ENCODE measurements around the gene CHCHD1. TPM values are rescaled to one million over a fixed set of nuclear protein-coding genes. Genes with fewer than 3 reads are reported as not detected.
"Not testable (repeated sequence)": the region's sequence is repeated elsewhere in the genome, so short reads cannot be mapped to it uniquely, and the experiment has no call there.

CHCHD1 gene
- total RNA-seq, 1 donor from 2014 or later = 25.3 TPM

DNA sequence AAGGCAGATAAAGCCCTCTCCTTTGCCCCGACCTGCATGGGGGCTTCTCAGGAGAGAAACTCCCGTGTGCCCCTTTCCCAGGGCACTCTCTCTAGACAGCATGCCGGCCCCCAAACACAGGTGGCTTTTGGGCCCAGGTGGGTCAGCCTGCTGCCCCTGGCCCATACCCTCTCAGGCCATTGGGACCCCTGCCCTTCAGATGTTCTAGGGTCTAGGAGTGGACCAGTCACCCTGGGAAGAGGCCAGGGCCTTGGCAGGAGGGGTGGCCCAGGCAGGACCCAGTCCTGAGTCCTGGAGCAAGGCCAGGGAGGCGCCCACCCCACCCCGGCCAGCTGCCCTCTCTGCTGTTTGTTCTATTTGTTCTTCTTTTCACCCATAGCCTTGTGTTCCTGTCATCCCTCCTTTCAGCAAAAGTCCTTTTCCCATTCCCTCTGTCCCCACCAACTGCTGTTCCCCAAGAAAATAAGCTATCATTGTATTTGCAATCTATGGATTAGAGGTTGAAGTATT is 47.0 kb upstream of the CHCHD1 start:
- H3K79me2 ChIP-seq (ENCODE audit: insufficient read depth, low read length) = peaks cover 44% of the 10 kb centered on the region
- H3K9me3 Mint-ChIP-seq (ENCODE audit: unreplicated experiment) = no peaks in the 10 kb centered on the region
- H3K9me3 ChIP-seq (ENCODE audit: insufficient read depth, low read depth, low read length) = no peaks in the 10 kb centered on the region
- no peak overlapping the region for H3K4me3 Mint-ChIP-seq (ENCODE audit: unreplicated experiment)
- peaks cover 2% of the 10 kb centered on the region for H3K4me1 Mint-ChIP-seq (ENCODE audit: low read depth, unreplicated experiment)
- no peak overlapping the region for H3K27ac Mint-ChIP-seq (ENCODE audit: unreplicated experiment)
- no peak for FAIRE-seq
- DNase-seq (ENCODE audit: low read depth) = no peak
- no peak overlapping the region for H3K4me3 ChIP-seq (ENCODE audit: insufficient read depth, low read depth, low read length)
- no peak overlapping the region for H3K4me2 ChIP-seq (ENCODE audit: low read length)
- H3K36me3 ChIP-seq (ENCODE audit: insufficient read depth, low read length) = no peaks in the 10 kb centered on the region
- H3K4me1 ChIP-seq (ENCODE audit: insufficient read depth, low read length) = peaks cover 3% of the 10 kb centered on the region
- H3K27ac ChIP-seq (ENCODE audit: low read depth, low read length) = no peak overlapping the region
- H3K9ac ChIP-seq (ENCODE audit: low read length) = no peak overlapping the region
- no peaks in the 10 kb centered on the region for H3K27me3 Mint-ChIP-seq (ENCODE audit: low read depth, unreplicated experiment)
- no peaks in the 10 kb centered on the region for H3K36me3 Mint-ChIP-seq (ENCODE audit: low read depth, unreplicated experiment)
- no peak for TF ChIP-seq EZH2 (IDR thresholded peaks at IDR 0.05; ENCODE audit: insufficient read depth, low read length)
- TF ChIP-seq, protein P1, sequence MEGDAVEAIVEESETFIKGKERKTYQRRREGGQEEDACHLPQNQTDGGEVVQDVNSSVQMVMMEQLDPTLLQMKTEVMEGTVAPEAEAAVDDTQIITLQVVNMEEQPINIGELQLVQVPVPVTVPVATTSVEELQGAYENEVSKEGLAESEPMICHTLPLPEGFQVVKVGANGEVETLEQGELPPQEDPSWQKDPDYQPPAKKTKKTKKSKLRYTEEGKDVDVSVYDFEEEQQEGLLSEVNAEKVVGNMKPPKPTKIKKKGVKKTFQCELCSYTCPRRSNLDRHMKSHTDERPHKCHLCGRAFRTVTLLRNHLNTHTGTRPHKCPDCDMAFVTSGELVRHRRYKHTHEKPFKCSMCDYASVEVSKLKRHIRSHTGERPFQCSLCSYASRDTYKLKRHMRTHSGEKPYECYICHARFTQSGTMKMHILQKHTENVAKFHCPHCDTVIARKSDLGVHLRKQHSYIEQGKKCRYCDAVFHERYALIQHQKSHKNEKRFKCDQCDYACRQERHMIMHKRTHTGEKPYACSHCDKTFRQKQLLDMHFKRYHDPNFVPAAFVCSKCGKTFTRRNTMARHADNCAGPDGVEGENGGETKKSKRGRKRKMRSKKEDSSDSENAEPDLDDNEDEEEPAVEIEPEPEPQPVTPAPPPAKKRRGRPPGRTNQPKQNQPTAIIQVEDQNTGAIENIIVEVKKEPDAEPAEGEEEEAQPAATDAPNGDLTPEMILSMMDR (IDR thresholded peaks at IDR 0.05; ENCODE audit: insufficient read depth, low read depth, low read length) = no peak
- no peak overlapping the region for H2AFZ ChIP-seq (ENCODE audit: low read depth, low read length)
- peaks cover 4% of the 10 kb centered on the region for H4K20me1 ChIP-seq (ENCODE audit: insufficient read depth, low read length)
- H3K27me3 ChIP-seq (ENCODE audit: insufficient read depth, low read length) = no peaks in the 10 kb centered on the region

DNA sequence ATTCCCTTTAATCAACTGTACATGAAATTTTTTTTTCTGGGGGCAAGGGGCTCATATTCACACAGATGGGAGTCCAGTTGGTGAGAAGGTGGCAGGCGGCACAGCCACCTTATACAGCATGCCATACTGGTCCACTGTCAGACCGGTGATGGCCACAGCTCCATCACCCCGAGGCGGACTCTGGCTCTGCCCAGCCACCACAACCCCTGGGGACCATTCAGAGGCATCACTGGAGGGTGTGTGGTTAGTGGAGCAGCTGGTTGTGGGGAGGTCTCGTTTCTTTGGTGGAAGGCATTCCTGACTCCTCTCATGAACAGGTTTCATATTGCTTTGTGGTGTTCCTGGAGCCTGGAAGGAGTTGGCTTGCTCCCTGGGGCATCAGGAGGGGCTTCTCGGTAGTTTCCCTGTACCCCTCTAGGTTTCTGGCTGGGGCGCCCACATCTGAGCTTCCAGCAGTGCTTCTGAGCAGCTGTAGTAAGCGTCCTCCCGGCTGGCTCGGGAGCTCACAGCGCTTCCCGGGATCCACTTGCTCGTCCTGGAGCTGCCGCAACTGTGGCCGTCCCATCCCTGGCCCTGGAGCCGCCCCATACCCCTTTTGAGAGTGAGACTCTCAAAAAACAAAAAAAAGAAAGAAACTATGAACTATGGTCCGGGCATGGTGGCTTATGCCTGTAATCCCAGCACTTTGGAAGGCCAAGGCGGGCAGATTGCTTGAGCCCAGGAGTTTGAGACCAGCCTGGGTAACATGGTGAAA is 41.2 kb upstream of the CHCHD1 start:
- not testable (repeated sequence) for FAIRE-seq; DNase-seq (ENCODE audit: low read depth); H3K4me3 Mint-ChIP-seq (ENCODE audit: unreplicated experiment)

DNA sequence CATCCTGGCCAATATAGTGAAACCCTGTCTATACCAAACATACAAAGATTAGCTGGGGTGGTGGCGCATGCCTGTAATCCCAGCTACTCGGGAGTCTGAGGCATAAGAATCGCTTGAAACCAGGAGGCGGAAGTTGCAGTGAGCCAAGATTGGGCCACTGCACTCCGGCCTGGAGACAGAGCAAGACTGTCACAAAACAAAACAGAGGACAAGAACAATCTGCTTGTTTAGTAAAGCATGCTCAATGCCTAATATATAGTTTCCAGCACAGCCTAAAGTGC is 39.5 kb upstream of the CHCHD1 start:
- Histone ChIP-seq H3K4me3 (ENCODE audit: insufficient read depth, low read depth, low read length) (no peak overlapping the region), H3K4me1 (ENCODE audit: insufficient read depth, low read length) (peaks cover 21% of the 10 kb centered on the region), H3K36me3 (ENCODE audit: insufficient read depth, low read length) (peaks cover 8% of the 10 kb centered on the region), H3K9ac (ENCODE audit: low read length) (no peak overlapping the region), H3K27me3 (ENCODE audit: insufficient read depth, low read length) (no peaks in the 10 kb centered on the region), H4K20me1 (ENCODE audit: insufficient read depth, low read length) (no peaks in the 10 kb centered on the region), H3K79me2 (ENCODE audit: insufficient read depth, low read length) (peaks cover 55% of the 10 kb centered on the region), H3K27ac (ENCODE audit: low read depth, low read length) (no peak overlapping the region), H3K4me2 (ENCODE audit: low read length) (no peak overlapping the region), H3K9me3 (ENCODE audit: insufficient read depth, low read depth, low read length) (no peaks in the 10 kb centered on the region), H2AFZ (ENCODE audit: low read depth, low read length) (no peak overlapping the region)
- FAIRE-seq = no peak
- Mint-ChIP-seq H3K36me3 (ENCODE audit: low read depth, unreplicated experiment) (peaks cover 4% of the 10 kb centered on the region), H3K27ac (ENCODE audit: unreplicated experiment) (no peak overlapping the region), H3K4me3 (ENCODE audit: unreplicated experiment) (no peak overlapping the region), H3K27me3 (ENCODE audit: low read depth, unreplicated experiment) (no peaks in the 10 kb centered on the region), H3K4me1 (ENCODE audit: low read depth, unreplicated experiment) (peaks cover 20% of the 10 kb centered on the region), H3K9me3 (ENCODE audit: unreplicated experiment) (no peaks in the 10 kb centered on the region)
- TF ChIP-seq, protein P1 (IDR thresholded peaks at IDR 0.05; ENCODE audit: insufficient read depth, low read depth, low read length) = no peak
- TF ChIP-seq EZH2 (IDR thresholded peaks at IDR 0.05; ENCODE audit: insufficient read depth, low read length) = no peak
- no peak for DNase-seq (ENCODE audit: low read depth)

More for the DNA sequence above, 41.2 kb upstream of the CHCHD1 start:
- H3K27ac ChIP-seq (ENCODE audit: low read depth, low read length); H3K9me3 ChIP-seq (ENCODE audit: insufficient read depth, low read depth, low read length); H3K36me3 Mint-ChIP-seq (ENCODE audit: low read depth, unreplicated experiment); H3K4me3 ChIP-seq (ENCODE audit: insufficient read depth, low read depth, low read length); H2AFZ ChIP-seq (ENCODE audit: low read depth, low read length); H3K27me3 ChIP-seq (ENCODE audit: insufficient read depth, low read length); H3K27me3 Mint-ChIP-seq (ENCODE audit: low read depth, unreplicated experiment); H3K4me2 ChIP-seq (ENCODE audit: low read length); H3K9me3 Mint-ChIP-seq (ENCODE audit: unreplicated experiment); H3K36me3 ChIP-seq (ENCODE audit: insufficient read depth, low read length); H3K27ac Mint-ChIP-seq (ENCODE audit: unreplicated experiment); H3K9ac ChIP-seq (ENCODE audit: low read length); H4K20me1 ChIP-seq (ENCODE audit: insufficient read depth, low read length): not testable (repeated sequence)
- Histone ChIP-seq H3K79me2 (ENCODE audit: insufficient read depth, low read length) (peaks cover 42% of the 10 kb centered on the region), H3K4me1 (ENCODE audit: insufficient read depth, low read length) (peaks cover 21% of the 10 kb centered on the region)
- H3K4me1 Mint-ChIP-seq (ENCODE audit: low read depth, unreplicated experiment) = peaks cover 10% of the 10 kb centered on the region
